WTC11 (cell line): ENCODE results near the gene ZFYVE1. TPM values are rescaled to one million over a fixed set of nuclear protein-coding genes. Genes with fewer than 3 reads are reported as not detected.

Source experiments
- ATAC-seq: fragments of 200-7000 bp; cut with Tn5 transposase; 2 replicates; pipeline ENCODE4 v1.10.0; 2021; ENCODE audit warnings: mild to moderate bottlenecking, moderate library complexity
- CTCF ChIA-PET: fragments of 300-600 bp; sonication (Branson Sonifier 250); formaldehyde crosslinking; loops from one replicate; lab custom pipeline; 2021; ENCODE audit warnings: antibody characterized with exemption; lab: Charles Lee
- POLR2A ChIA-PET: fragments of 350-600 bp; sonication (Branson Sonifier 250); formaldehyde crosslinking; loops from one replicate; lab custom pipeline; 2021; ENCODE audit warnings: antibody characterized with exemption; lab: Charles Lee
- DNase-seq: peaks from one replicate; pipeline ENCODE4 v3.0.0; 2021; ENCODE audit warnings: low spot score
- H3K27ac Mint-ChIP-seq: 2 replicates; pipeline ENCODE4 v1.8.0; 2021; ENCODE audit warnings: mixed read lengths
- H3K27me3 Mint-ChIP-seq: 2 replicates; pipeline ENCODE4 v1.8.0; 2021; ENCODE audit warnings: low read depth, mild to moderate bottlenecking, moderate library complexity, mixed read lengths
- H3K36me3 Mint-ChIP-seq: 2 replicates; pipeline ENCODE4 v1.8.0; 2021; ENCODE audit warnings: mixed read lengths
- H3K4me1 Mint-ChIP-seq: 2 replicates; pipeline ENCODE4 v1.8.0; 2022; ENCODE audit warnings: mixed read lengths
- H3K4me3 Mint-ChIP-seq: 2 replicates; pipeline ENCODE4 v1.8.0; 2021; ENCODE audit warnings: mild to moderate bottlenecking, moderate library complexity, mixed read lengths
- H3K9me3 Mint-ChIP-seq: 2 replicates; pipeline ENCODE4 v1.8.0; 2021; ENCODE audit warnings: mixed read lengths
- ATF2 ChIP-seq: sonication (generic); formaldehyde crosslinking; IDR thresholded peaks from 2 replicates; pipeline ENCODE4 v1.8.1; 2022; ENCODE audit warnings: low read depth, missing genetic modification reagents, borderline replicate concordance
- CREB1 ChIP-seq: sonication (generic); formaldehyde crosslinking; IDR thresholded peaks from 2 replicates; pipeline ENCODE4 v1.8.0; 2023; ENCODE audit warnings: mild to moderate bottlenecking, missing genetic modification reagents
- E2F1 ChIP-seq: sonication (generic); formaldehyde crosslinking; IDR thresholded peaks from 2 replicates; pipeline ENCODE4 v1.8.0; 2022; ENCODE audit warnings: mild to moderate bottlenecking, missing genetic modification reagents
- ELF4 ChIP-seq: sonication (generic); formaldehyde crosslinking; IDR thresholded peaks from 2 replicates; pipeline ENCODE4 v1.8.1; 2022; ENCODE audit warnings: low read depth, mild to moderate bottlenecking, moderate library complexity, missing genetic modification reagents
- ERG ChIP-seq: fragments of 250-450 bp; sonication (Bioruptor Pico); IDR thresholded peaks from 2 replicates; pipeline ENCODE4 v1.8.0; 2021; ENCODE audit warnings: mild to moderate bottlenecking
- ETV6 ChIP-seq: sonication (generic); formaldehyde crosslinking; IDR thresholded peaks from 2 replicates; pipeline ENCODE4 v1.8.1; 2022; ENCODE audit warnings: mild to moderate bottlenecking, missing genetic modification reagents
- FOXJ3 ChIP-seq: sonication (generic); formaldehyde crosslinking; IDR thresholded peaks from 2 replicates; pipeline ENCODE4 v1.9.0; 2021; ENCODE audit warnings: missing genetic modification reagents, mild to moderate bottlenecking, borderline replicate concordance
- KAT7 ChIP-seq: sonication (generic); formaldehyde crosslinking; IDR thresholded peaks from 2 replicates; pipeline ENCODE4 v1.8.1; 2023; ENCODE audit warnings: missing genetic modification reagents, mild to moderate bottlenecking, borderline replicate concordance
- MAX ChIP-seq: sonication (generic); formaldehyde crosslinking; IDR thresholded peaks from 2 replicates; pipeline ENCODE4 v1.8.0; 2022; ENCODE audit warnings: mild to moderate bottlenecking, missing genetic modification reagents
- MXD4 ChIP-seq: fragments of 250-450 bp; sonication (Bioruptor Pico); IDR thresholded peaks from 2 replicates; pipeline ENCODE4 v1.8.0; 2021; ENCODE audit warnings: mild to moderate bottlenecking, moderate library complexity, borderline replicate concordance
- NFATC4 ChIP-seq: fragments of 250-450 bp; sonication (Bioruptor Pico); IDR thresholded peaks from 2 replicates; pipeline ENCODE4 v1.9.0; 2021; ENCODE audit warnings: mild to moderate bottlenecking
- NFYB ChIP-seq: sonication (generic); formaldehyde crosslinking; conservative IDR thresholded peaks from 2 replicates; pipeline ENCODE4 v1.8.0; 2022; ENCODE audit warnings: low read depth, missing genetic modification reagents
- OVOL2 ChIP-seq: fragments of 250-450 bp; sonication (Bioruptor Pico); IDR thresholded peaks from 2 replicates; pipeline ENCODE4 v1.9.0; 2021; ENCODE audit warnings: mild to moderate bottlenecking, borderline replicate concordance
- PREB ChIP-seq: sonication (generic); formaldehyde crosslinking; IDR thresholded peaks from 2 replicates; pipeline ENCODE4 v1.8.1; 2022; ENCODE audit warnings: mild to moderate bottlenecking, missing genetic modification reagents, moderate library complexity, borderline replicate concordance
- ZBTB21 ChIP-seq: sonication (generic); formaldehyde crosslinking; IDR thresholded peaks from 2 replicates; pipeline ENCODE4 v1.8.1; 2023; ENCODE audit warnings: mild to moderate bottlenecking, missing genetic modification reagents, borderline replicate concordance
- ZNF281 ChIP-seq: sonication (generic); formaldehyde crosslinking; IDR thresholded peaks from 2 replicates; pipeline ENCODE4 v1.8.0; 2023; ENCODE audit warnings: mild to moderate bottlenecking, missing genetic modification reagents
- ZNF512 ChIP-seq: sonication (generic); formaldehyde crosslinking; IDR thresholded peaks from 2 replicates; pipeline ENCODE4 v1.8.1; 2022; ENCODE audit warnings: missing genetic modification reagents, borderline replicate concordance
- ZNF532 ChIP-seq: fragments of 250-450 bp; sonication (Bioruptor Pico); IDR thresholded peaks from 2 replicates; pipeline ENCODE4 v1.9.0; 2021; ENCODE audit warnings: mild to moderate bottlenecking, borderline replicate concordance
- ZSCAN18 ChIP-seq: fragments of 250-450 bp; sonication (Bioruptor Pico); IDR thresholded peaks from 2 replicates; pipeline ENCODE4 v2.1.2; 2022; ENCODE audit warnings: mild to moderate bottlenecking, moderate library complexity
- total RNA-seq: library from RNA; stranded (reverse); gene quantifications from 3 replicates; pipeline ENCODE4 v1.2.3, GENCODE V29; 2021

ZFYVE1 gene
- total RNA-seq, 1 experiment from 2014 or later = 12.8 TPM

GRCh38 chr14:72970058-72970630 lies 56.8 kb downstream of the ZFYVE1 start:
- no peak for TF ChIP-seq OVOL2 (CRISPR knock-in tag)
- TF ChIP-seq MXD4 (CRISPR knock-in tag) = no peak
- no peak for TF ChIP-seq MAX (CRISPR knock-in tag)
- TF ChIP-seq KAT7 (CRISPR knock-in tag) = no peak
- TF ChIP-seq ATF2 (CRISPR knock-in tag) = no peak
- TF ChIP-seq CREB1 = no peak
- TF ChIP-seq ZBTB21 (CRISPR knock-in tag) = no peak
- TF ChIP-seq PREB (CRISPR knock-in tag) = no peak
- no peak for TF ChIP-seq ZSCAN18 (CRISPR knock-in tag)
- TF ChIP-seq ELF4 (CRISPR knock-in tag) = no peak
- TF ChIP-seq ZNF281 = no peak
- no peak for TF ChIP-seq ETV6 (CRISPR knock-in tag)
- TF ChIP-seq NFYB (CRISPR knock-in tag) = no peak
- TF ChIP-seq NFATC4 = no peak
- no peak for TF ChIP-seq ZNF532 (CRISPR knock-in tag)
- no peak for TF ChIP-seq ZNF512 (CRISPR knock-in tag)
- TF ChIP-seq FOXJ3 = no peak
- no peak for TF ChIP-seq ERG (CRISPR knock-in tag)
- TF ChIP-seq E2F1 = no peak
- Mint-ChIP-seq H3K9me3 (no peaks in the 10 kb centered on the region), H3K36me3 (peaks cover 13% of the 10 kb centered on the region; the same call in 1 of the 2 replicates), H3K27ac (no peak overlapping the region; the same call in 1 of the 2 replicates), H3K4me1 (no peaks in the 10 kb centered on the region), H3K27me3 (no peaks in the 10 kb centered on the region), H3K4me3 (no peak overlapping the region)
- ATAC-seq (no peak), DNase-seq (no peak)
- CTCF ChIA-PET = no interaction called here
- POLR2A ChIA-PET = no interaction called here
